A549 (cell line): ENCODE data around the gene B4GALT1.

Source experiments
- BCL3 ChIP-seq: fragments of >200 bp; sonication (Bioruptor Twin); formaldehyde crosslinking; IDR thresholded peaks from 3 replicates; pipeline ENCODE4 v1.6.1; 2016
- JUN ChIP-seq, 2 experiments: fragments of >200 bp; sonication (Bioruptor Twin); formaldehyde crosslinking; IDR thresholded peaks; 2 replicates in 1 of 2; 3 replicates in 1 of 2; pipeline ENCODE4 v1.6.1; 2016 to 2017
- MAFK ChIP-seq: fragments of 450-650 bp; IDR thresholded peaks from 2 replicates; pipeline ENCODE4 v1.6.1; 2014; ENCODE audit not compliant: partially characterized antibody
- MAX ChIP-seq: IDR thresholded peaks from 2 replicates; pipeline ENCODE4 v1.6.1; 2012
- POLR2A ChIP-seq: IDR thresholded peaks from 2 replicates; pipeline ENCODE4 v1.6.1; 2012; ENCODE audit warnings: mild to moderate bottlenecking, low read length

- TF ChIP-seq JUN (IDR thresholded peaks at IDR 0.05), result no peak
- TF ChIP-seq MAFK, result no peak
- TF ChIP-seq POLR2A, result no peak
- TF ChIP-seq BCL3, result no peak
- no peak for TF ChIP-seq MAX
Observed at GRCh38 chr9:33135470-33135958, 31.6 kb downstream of the B4GALT1 start.
